ENCODE data around the gene KCNT2.

KCNT2 gene

DNA sequence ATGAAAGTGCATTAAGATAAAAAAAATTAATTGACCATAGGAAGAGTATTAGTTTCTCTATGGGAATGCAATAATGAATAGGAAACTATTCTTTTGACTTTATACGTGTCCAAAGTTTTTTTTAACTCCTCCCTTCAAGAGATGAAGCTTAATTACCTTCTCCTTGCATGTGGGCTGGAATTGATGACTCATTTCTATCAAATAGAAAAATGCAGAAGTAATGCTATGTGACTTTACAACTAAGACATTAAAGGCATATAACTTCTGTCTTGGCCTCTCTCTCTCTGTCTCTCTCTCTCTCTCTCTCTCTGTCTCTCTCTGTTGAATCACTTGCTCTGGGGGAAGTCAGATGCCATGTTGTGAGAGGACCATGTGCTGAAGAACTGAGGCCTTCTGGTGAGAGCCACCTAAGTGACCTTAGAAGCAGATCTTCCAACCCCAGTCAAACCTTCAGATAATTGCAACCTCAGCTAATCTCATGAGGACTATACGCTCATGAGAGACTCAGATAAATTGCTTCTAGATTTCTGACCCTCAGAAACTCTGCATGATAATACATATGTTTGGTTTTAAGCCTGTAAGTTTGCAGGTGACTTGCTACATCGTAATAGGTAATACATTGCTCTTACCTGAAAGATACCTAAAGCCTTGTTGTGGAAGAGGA lies 414.2 kb downstream of the KCNT2 start:
- no peak for DNase-seq (ENCODE audit: low read depth)

DNA sequence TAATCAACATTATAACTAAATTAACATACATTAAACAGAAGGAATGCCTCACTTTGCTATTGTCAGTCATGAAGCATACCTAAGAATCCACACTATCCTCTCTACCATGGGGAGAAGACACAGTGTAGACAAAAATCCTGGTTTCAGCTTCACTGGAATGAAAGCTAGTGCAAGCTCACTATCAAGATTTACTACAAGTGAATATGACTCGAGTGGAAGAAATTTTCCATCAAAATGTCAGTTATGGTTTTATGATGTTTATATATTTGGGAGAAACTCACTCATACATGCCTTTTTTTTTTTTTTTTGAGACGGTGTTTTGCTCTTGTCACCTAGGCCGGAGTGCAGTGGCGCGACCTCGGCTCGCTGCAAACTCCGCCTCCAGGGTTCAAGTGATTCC lies 424.3 kb downstream of the KCNT2 start:
- DNase-seq (ENCODE audit: low read depth): no peak

DNA sequence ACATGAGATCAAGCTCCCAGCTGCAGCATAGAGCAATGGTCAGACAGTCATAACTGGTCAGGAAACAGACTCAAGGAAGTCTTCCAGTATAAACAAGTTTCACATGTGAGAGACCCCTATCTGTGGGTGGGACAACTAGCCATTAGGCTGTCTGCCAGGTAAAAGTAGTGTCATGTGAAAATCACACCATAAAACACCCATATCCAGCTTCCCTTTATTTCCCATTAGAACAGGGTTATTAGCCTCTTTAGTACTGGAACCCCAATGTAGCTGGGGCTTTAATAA lies 426.7 kb downstream of the KCNT2 start:
- DNase-seq (ENCODE audit: low read depth): no peak

DNA sequence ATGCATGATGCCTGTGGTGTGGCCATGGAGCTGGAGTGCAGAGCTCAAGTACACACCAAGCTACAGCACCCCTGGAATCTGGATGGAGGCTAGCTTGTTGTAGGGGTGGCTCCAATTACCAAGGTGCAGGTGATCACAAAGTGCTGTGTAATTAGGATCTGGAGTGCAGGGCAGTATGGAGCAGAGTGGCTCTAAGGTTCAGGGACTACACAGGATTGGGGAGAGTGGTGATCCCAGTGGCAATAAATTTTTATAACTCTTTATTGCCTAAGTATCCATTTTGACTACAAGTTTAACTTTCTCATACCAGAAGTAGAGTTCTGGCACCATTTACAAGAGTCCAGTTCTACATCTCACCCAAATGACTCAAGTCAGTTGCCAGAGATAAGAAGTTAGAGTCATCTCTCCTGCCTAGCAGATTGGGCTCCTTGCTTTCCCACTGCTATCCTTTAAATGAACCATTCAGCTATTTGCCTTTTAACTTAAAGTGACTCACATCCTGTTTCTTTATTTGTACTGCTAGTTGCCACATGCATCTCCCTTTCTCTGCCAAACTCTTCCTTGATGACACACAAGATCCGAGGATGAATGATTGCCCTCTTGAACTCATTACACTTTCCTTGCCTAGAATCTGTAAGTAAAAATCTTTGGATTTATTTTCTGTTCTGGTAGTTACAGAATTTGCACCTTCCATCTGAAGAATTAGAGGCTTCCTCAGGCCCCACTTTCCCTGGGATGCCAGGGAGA lies 427.2 kb downstream of the KCNT2 start:
- peak; percentile 75 for DNase-seq (ENCODE audit: low read depth)

DNA sequence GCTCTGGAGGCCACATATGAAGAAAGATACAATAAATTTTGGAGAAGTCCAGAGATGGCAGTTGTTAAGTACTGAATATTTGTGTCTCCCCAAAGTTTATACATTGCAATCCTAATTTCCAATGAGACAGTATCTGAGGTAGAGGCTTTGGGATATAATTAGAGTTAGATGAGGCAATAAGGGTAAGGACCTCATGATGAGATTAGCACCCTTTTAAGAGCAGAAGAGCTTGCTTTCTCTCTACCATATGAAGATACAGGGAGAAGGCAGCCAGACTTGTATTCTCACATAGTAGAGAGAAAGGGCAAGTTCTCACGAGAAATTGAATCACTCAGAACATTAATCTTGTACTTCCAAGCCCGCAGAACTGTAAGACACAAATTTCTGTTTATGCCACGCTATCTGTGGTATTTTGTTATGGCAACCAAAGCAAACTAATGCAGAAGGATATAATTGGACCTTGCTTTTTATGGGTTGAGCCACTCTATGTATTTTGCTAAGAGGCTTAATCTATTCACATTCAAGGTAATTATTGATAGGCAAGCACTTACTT lies 430.1 kb downstream of the KCNT2 start:
- DNase-seq (ENCODE audit: low read depth): no peak
